ENCODE results near the gene SCRT2. TPM values are rescaled to one million over a fixed set of nuclear protein-coding genes. Genes with fewer than 3 reads are reported as not detected.

Gene SCRT2
- total and polyA plus RNA-seq, 9 of the 15 experiments (the other 6 are each of a cell fraction or from before 2014, with no cell fraction given): 0.04 to 0.75 (median 0.13) TPM; not detected in 2

GRCh38 chr20:710780-711450 is 35.3 kb upstream of the SCRT2 start:
- Histone ChIP-seq H3K36me3 (ENCODE audit: control insufficient read depth, insufficient read depth, low read length) (no peaks in the 10 kb centered on the region), H3K4me2 (ENCODE audit: insufficient read depth, low read length) (no peak overlapping the region), H3K27me3 (ENCODE audit: control insufficient read depth in 2 of 2, insufficient read depth in 2 of 2, low read length in 2 of 2) (no peaks in the 10 kb centered on the region), H3K9ac (ENCODE audit: insufficient read depth in 1 of 2, low read depth in 2 of 2, low read length in 2 of 2) (no peak overlapping the region), H4K20me1 (replicated peaks; ENCODE audit: control insufficient read depth, insufficient read depth, low read length) (no peaks in the 10 kb centered on the region), H3K79me2 (ENCODE audit: control insufficient read depth, insufficient read depth, low read length) (no peaks in the 10 kb centered on the region), H3K9me1 (ENCODE audit: control insufficient read depth, insufficient read depth, low read length) (no peaks in the 10 kb centered on the region), H3K4me1 (replicated peaks in 1 of 2; ENCODE audit: control insufficient read depth in 2 of 2, insufficient read depth in 2 of 2, low read length in 2 of 2) (peaks cover 0 to 9% of the 10 kb centered on the region in 2 experiments; a peak in 3 of 5 replicates), H2AFZ (ENCODE audit: low read depth, low read length) (no peak overlapping the region), H3K9me3 (replicated peaks; ENCODE audit: control insufficient read depth, insufficient read depth, low read depth, low read length) (peaks cover 4% of the 10 kb centered on the region), H3K4me3 (no peak overlapping the region), H3K27ac (ENCODE audit: extremely low read depth, low read depth, low read length) (no peak overlapping the region)
- POLR2A ChIA-PET: interaction anchor here (1.8 kb wide), 1 partner anchor 11 kb away, joined by 7 read pairs; no protein-coding TSS in a partner anchor
- DNase-seq (ENCODE audit: extremely low read depth in 1 of 4, low spot score in 3 of 4) (no peak), FAIRE-seq (no peak), ATAC-seq (no peak)
- CTCF ChIA-PET (ENCODE audit: low intra/inter-chr PET ratio): interaction anchor here (0.8 kb wide), 1 partner anchor 54 kb away, joined by 3 read pairs; no protein-coding TSS in a partner anchor
- TF ChIP-seq E2F5 (CRISPR knock-in tag; IDR thresholded peaks at IDR 0.05): no peak
- no peak for TF ChIP-seq DDX20 (tag; IDR thresholded peaks at IDR 0.05; ENCODE audit: low read depth)
- TF ChIP-seq CREB5 (CRISPR knock-in tag; IDR thresholded peaks at IDR 0.05): no peak
- TF ChIP-seq ZNF583 (CRISPR knock-in tag; IDR thresholded peaks at IDR 0.05): no peak
- no peak for TF ChIP-seq ZNF124 (CRISPR knock-in tag; IDR thresholded peaks at IDR 0.05)
- TF ChIP-seq CREB3L1 (IDR thresholded peaks at IDR 0.05; ENCODE audit: borderline replicate concordance, low read depth): no peak
- TF ChIP-seq BCL6 (CRISPR knock-in tag; IDR thresholded peaks at IDR 0.05): no peak
- no peak for TF ChIP-seq ZBTB49 (CRISPR knock-in tag; IDR thresholded peaks at IDR 0.05; ENCODE audit: borderline replicate concordance)
- no peak for TF ChIP-seq KLF16 (IDR thresholded peaks at IDR 0.05)
- no peak for TF ChIP-seq NRF1 (conservative IDR thresholded peaks at IDR 0.05 in 1 of 2, IDR thresholded peaks at IDR 0.05 in 1 of 2)
- WGBS (ENCODE audit: insufficient coverage, low coverage, missing lambda C conversion rate): 72% methylated on average over 19 of the region's 19 CpGs
- in situ Hi-C loops (cut with MboI) (no loop called here), intact Hi-C loops (cut with micrococcal nuclease) (no loop called here)
- BruUV-seq (replicated peaks): no TSS peak

Data from K562 (cell line).